GM18519 (cell line): Measurements from ENCODE around the gene PCK2.

ENCODE experiments used
- ATAC-seq: cut with Tn5 transposase; IDR thresholded peaks from one replicate; pipeline ENCODE4 v1.9.1; 2021; ENCODE audit warnings: mild to moderate bottlenecking, moderate library complexity; ENCODE audit not compliant: unreplicated experiment, low FRiP score

PCK2 gene

GRCh38 chr14:24074625-24075484 lies 19.3 kb upstream of the PCK2 start:
- no peak for ATAC-seq

- no peak for ATAC-seq
Observed at GRCh38 chr14:24075485-24076301, 18.4 kb upstream of the PCK2 start.

- no peak for ATAC-seq
Observed at GRCh38 chr14:24076302-24076601, 17.9 kb upstream of the PCK2 start.

GRCh38 chr14:24077086-24077485 lies 17.0 kb upstream of the PCK2 start:
- ATAC-seq: no peak

- no peak for ATAC-seq
Observed at GRCh38 chr14:24078146-24078545, 16.0 kb upstream of the PCK2 start.

GRCh38 chr14:24079491-24080141 lies 14.5 kb upstream of the PCK2 start:
- ATAC-seq: no peak

GRCh38 chr14:24080142-24080530 lies 14.0 kb upstream of the PCK2 start:
- no peak for ATAC-seq

- peak; percentile 70 for ATAC-seq
Observed at GRCh38 chr14:24080888-24081738, 13.0 kb upstream of the PCK2 start.

GRCh38 chr14:24081739-24082211 lies 12.3 kb upstream of the PCK2 start:
- no peak for ATAC-seq

- no peak for ATAC-seq
Observed at GRCh38 chr14:24082411-24083080, 11.6 kb upstream of the PCK2 start.

- ATAC-seq: no peak
Observed at GRCh38 chr14:24083462-24083861, 10.6 kb upstream of the PCK2 start.

- no peak for ATAC-seq
Observed at GRCh38 chr14:24084440-24084839, 9.7 kb upstream of the PCK2 start.

GRCh38 chr14:24085215-24085614 lies 8.9 kb upstream of the PCK2 start:
- no peak for ATAC-seq

GRCh38 chr14:24086193-24086955 lies 7.7 kb upstream of the PCK2 start:
- no peak for ATAC-seq

- no peak for ATAC-seq
Observed at GRCh38 chr14:24087004-24087403, 7.1 kb upstream of the PCK2 start.

GRCh38 chr14:24088095-24088494 lies 6.0 kb upstream of the PCK2 start:
- ATAC-seq: no peak

GRCh38 chr14:24089890-24090289 lies 4.2 kb upstream of the PCK2 start:
- no peak for ATAC-seq

- no peak for ATAC-seq
Observed at GRCh38 chr14:24092110-24092504, 2.0 kb upstream of the PCK2 start.
